ENCODE measurements around the gene WDR6. TPM values are rescaled to one million over a fixed set of nuclear protein-coding genes. Genes with fewer than 3 reads are reported as not detected.

WDR6 gene
- total RNA-seq, 1 experiment from 2014 or later = 174 TPM

DNA sequence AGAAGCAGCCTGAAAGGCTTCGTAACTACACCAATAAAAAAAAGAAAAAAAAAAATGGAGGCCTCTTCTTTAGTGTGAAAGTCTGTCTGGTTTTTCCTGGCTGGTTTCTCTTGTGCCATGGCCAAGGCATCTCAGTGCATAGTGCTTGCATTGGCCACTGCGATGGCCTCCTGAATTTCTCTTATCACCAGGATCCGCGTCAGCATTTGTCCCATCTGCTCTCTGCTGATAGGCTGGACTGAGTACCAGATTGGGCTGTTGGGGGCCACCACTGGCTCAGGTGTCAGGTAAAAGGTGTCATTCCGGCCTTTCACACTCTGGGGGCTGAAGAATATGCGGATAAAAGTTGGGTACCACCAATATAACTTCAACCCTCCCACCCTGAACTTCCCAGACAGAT, 23.1 kb downstream of the WDR6 start:
- Histone ChIP-seq H3K9ac (ENCODE audit: low read length) (no peak overlapping the region), H3K4me3 (replicated peaks in 1 of 2; ENCODE audit: low read depth in 1 of 2, low read length in 2 of 2) (no peak overlapping the region), H2AFZ (ENCODE audit: low read depth, low read length, poor library complexity, severe bottlenecking) (no peak overlapping the region), H3K27ac (ENCODE audit: low read depth, low read length) (peak overlapping the region; percentile 11; the same call in 1 of the 2 replicates), H3K4me1 (ENCODE audit: control insufficient read depth in 1 of 2, insufficient read depth in 2 of 2, low read length in 2 of 2) (peaks cover 3 to 26% of the 10 kb centered on the region in 2 experiments; a peak in 3 of 4 replicates), H3K79me2 (ENCODE audit: insufficient read depth, low read length) (peaks cover 39% of the 10 kb centered on the region), H3K9me3 (ENCODE audit: control insufficient read depth in 1 of 2, insufficient read depth in 1 of 2, low read depth in 1 of 2, low read length in 2 of 2) (no peaks in the 10 kb centered on the region), H3K4me2 (ENCODE audit: low read length) (no peak overlapping the region), H3K27me3 (ENCODE audit: insufficient read depth, low read length) (no peaks in the 10 kb centered on the region), H3K36me3 (ENCODE audit: control insufficient read depth in 1 of 2, insufficient read depth in 2 of 2, low read length in 2 of 2) (peaks cover 31 to 65% of the 10 kb centered on the region in 2 experiments), H4K20me1 (ENCODE audit: insufficient read depth) (peaks cover 4% of the 10 kb centered on the region; the same call in 1 of the 2 replicates), H3K9me2 (ENCODE audit: insufficient read depth) (no peaks in the 10 kb centered on the region)
- no peak for ATAC-seq
- ChIA-PET POLR2A (interaction anchor here (2.3 kb wide), 1 partner anchor 8 kb away, joined by 7 read pairs; the partner anchor contains the start of gene NDUFAF3), CTCF (no interaction called here), RAD21 (ENCODE audit: low non-redundant PET in 1 of 2, low total read pairs in 2 of 2, uncharacterized antibody in 2 of 2, unreplicated experiment in 2 of 2) (no interaction called here)
- TF ChIP-seq, protein P1, sequence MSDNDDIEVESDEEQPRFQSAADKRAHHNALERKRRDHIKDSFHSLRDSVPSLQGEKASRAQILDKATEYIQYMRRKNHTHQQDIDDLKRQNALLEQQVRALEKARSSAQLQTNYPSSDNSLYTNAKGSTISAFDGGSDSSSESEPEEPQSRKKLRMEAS (IDR thresholded peaks at IDR 0.05) = no peak
- TF ChIP-seq POLR2A (IDR thresholded peaks at IDR 0.05; ENCODE audit: borderline replicate concordance, extremely low read depth, insufficient read depth, insufficient read length) = no peak
- TF ChIP-seq ZFX (IDR thresholded peaks at IDR 0.05) = no peak
- no peak for TF ChIP-seq FOSL1 (IDR thresholded peaks at IDR 0.05; ENCODE audit: low read depth)
- TF ChIP-seq, protein P2, sequence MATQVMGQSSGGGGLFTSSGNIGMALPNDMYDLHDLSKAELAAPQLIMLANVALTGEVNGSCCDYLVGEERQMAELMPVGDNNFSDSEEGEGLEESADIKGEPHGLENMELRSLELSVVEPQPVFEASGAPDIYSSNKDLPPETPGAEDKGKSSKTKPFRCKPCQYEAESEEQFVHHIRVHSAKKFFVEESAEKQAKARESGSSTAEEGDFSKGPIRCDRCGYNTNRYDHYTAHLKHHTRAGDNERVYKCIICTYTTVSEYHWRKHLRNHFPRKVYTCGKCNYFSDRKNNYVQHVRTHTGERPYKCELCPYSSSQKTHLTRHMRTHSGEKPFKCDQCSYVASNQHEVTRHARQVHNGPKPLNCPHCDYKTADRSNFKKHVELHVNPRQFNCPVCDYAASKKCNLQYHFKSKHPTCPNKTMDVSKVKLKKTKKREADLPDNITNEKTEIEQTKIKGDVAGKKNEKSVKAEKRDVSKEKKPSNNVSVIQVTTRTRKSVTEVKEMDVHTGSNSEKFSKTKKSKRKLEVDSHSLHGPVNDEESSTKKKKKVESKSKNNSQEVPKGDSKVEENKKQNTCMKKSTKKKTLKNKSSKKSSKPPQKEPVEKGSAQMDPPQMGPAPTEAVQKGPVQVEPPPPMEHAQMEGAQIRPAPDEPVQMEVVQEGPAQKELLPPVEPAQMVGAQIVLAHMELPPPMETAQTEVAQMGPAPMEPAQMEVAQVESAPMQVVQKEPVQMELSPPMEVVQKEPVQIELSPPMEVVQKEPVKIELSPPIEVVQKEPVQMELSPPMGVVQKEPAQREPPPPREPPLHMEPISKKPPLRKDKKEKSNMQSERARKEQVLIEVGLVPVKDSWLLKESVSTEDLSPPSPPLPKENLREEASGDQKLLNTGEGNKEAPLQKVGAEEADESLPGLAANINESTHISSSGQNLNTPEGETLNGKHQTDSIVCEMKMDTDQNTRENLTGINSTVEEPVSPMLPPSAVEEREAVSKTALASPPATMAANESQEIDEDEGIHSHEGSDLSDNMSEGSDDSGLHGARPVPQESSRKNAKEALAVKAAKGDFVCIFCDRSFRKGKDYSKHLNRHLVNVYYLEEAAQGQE (IDR thresholded peaks at IDR 0.05; ENCODE audit: low read depth) = no peak
- no peak for TF ChIP-seq YY1 (IDR thresholded peaks at IDR 0.05; ENCODE audit: extremely low read depth, insufficient replicate concordance, low read depth, low read length)
- TF ChIP-seq SRF (IDR thresholded peaks at IDR 0.05; ENCODE audit: low read depth) = no peak
- no peak for TF ChIP-seq CBX3 (IDR thresholded peaks at IDR 0.05; ENCODE audit: low read depth)
- no peak for TF ChIP-seq POLR2AphosphoS5 (IDR thresholded peaks at IDR 0.05; ENCODE audit: low read depth, low read length)
- TF ChIP-seq EZH2phosphoT487 (IDR thresholded peaks at IDR 0.05; ENCODE audit: borderline replicate concordance) = no peak
- TF ChIP-seq, protein P3, sequence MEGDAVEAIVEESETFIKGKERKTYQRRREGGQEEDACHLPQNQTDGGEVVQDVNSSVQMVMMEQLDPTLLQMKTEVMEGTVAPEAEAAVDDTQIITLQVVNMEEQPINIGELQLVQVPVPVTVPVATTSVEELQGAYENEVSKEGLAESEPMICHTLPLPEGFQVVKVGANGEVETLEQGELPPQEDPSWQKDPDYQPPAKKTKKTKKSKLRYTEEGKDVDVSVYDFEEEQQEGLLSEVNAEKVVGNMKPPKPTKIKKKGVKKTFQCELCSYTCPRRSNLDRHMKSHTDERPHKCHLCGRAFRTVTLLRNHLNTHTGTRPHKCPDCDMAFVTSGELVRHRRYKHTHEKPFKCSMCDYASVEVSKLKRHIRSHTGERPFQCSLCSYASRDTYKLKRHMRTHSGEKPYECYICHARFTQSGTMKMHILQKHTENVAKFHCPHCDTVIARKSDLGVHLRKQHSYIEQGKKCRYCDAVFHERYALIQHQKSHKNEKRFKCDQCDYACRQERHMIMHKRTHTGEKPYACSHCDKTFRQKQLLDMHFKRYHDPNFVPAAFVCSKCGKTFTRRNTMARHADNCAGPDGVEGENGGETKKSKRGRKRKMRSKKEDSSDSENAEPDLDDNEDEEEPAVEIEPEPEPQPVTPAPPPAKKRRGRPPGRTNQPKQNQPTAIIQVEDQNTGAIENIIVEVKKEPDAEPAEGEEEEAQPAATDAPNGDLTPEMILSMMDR (IDR thresholded peaks at IDR 0.05 in 2 of 3, conservative IDR thresholded peaks at IDR 0.05 in 1 of 3; ENCODE audit: borderline replicate concordance in 1 of 3, insufficient read depth in 1 of 3, low read depth in 2 of 3, low read length in 2 of 3) = no peak
- TF ChIP-seq EGR1 (IDR thresholded peaks at IDR 0.05; ENCODE audit: low read depth) = no peak
- no peak for TF ChIP-seq RAD21 (IDR thresholded peaks at IDR 0.05; ENCODE audit: low read depth)
- no TSS peak for BruUV-seq (replicated peaks)
- DNase-seq (ENCODE audit: low read depth, low spot score) = no peak
- intact Hi-C loops (cut with micrococcal nuclease) = no loop called here
